GM18511 (cell line): ENCODE data around the gene IDH3B.
"Not testable (repeated sequence)": the region's sequence is repeated elsewhere in the genome, so short reads cannot be mapped to it uniquely, and the experiment has no call there.

Experiments used
- ATAC-seq: cut with Tn5 transposase; IDR thresholded peaks from one replicate; pipeline ENCODE4 v1.9.1; 2021; ENCODE audit warnings: mild to moderate bottlenecking, moderate library complexity; ENCODE audit not compliant: unreplicated experiment

IDH3B gene

DNA sequence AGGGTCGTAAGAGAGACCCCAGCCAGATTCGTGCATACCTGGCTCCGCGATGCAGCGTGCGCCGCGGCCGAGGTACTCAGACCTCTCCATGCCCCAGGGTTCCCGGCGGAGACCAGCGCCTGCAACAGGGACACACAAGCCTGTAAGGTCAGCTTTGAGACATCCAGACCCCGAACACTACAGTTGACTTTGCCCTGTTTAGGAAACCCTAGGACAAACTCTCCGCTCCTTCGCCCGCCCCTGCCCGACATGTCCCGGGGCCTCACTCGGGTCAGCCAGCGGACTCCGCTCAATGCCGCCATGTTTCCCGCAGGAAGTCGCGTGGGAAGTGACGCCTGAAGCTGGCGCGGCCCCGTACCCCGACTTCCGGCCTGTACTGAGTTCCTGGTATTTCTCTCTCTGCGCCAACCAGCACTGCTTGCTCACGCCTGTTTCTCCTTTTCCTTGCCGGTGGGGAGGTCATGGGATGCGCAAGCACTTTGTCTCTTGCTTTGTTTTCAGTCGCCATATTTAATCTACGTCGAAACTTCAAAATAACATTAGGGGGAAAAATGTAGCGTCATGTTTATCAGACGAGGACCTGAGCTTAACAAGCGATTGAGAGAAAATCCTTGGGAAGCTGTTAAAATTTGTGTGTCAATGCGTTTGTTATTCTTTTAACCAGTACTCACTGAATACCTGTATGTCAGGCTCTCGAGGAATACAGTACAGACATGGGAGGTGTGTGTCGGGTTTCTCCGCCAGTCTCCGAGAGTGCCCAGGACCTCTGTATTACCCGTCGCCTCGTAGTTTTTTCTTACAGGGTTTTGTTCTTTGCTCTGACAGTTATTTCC, at the start of gene IDH3B:
IDH3B (minus strand) TSS at position 330 of the 833 bp plus-strand sequence; CDS start at position 302, 28 bp downstream.
- peak; percentile 98 for ATAC-seq

DNA sequence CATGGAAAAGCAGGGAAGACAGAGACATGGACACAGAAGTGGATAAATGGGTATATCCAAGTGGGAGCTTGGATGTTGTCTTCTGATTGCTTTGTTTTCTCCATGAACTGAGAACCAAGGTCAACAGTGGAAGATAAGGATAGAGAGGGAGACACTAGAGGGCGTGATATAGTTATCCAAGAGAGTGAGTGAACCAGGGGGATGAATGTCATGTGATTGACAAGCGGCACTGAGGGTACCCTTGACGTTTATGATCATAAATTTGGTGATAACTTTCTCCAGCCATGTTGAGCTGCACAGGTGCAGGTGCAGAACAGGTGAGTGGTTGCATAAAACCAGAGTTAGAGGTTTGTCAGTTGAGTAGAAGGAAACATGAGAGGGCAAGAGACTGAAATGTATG, 49.3 kb upstream of the IDH3B start:
- no peak for ATAC-seq

DNA sequence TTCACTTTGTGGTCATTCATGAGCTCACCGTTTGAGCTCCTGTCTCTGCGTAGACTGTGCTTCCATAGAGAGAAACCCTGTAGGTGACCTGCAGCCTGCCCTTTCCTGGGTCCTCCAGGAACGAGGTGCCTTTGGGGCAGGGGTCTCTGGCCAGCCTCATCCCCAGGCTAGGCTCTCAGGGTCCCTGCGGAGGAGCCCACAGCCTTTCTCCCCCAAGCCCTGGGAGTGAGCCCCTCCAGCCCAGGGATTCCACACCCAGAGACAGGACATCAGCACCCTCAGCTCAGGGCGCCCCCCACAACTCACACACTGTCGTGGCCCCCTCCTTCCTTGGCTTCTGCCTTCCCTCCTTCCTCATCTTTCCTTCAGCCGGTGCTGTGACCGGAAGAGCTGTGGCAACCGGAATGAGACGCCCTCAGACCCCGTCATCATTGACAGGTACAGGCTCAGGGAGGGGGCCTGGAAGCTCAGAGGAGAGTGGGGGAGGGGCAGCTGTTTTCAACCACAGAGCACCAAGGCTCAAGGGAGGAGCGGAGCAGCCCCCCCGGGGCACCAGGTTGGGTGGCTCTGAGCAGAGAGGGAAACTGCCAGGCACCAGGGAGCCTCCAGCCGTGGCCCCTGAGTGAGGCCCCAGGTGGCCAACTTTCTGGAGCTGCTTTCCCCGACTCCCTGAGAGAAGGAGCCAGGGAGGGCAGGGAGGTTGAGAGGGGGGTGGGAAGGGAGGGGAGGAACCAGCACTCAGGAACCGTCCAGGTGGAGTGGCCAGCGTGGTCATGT, 45.4 kb upstream of the IDH3B start:
- no peak for ATAC-seq

DNA sequence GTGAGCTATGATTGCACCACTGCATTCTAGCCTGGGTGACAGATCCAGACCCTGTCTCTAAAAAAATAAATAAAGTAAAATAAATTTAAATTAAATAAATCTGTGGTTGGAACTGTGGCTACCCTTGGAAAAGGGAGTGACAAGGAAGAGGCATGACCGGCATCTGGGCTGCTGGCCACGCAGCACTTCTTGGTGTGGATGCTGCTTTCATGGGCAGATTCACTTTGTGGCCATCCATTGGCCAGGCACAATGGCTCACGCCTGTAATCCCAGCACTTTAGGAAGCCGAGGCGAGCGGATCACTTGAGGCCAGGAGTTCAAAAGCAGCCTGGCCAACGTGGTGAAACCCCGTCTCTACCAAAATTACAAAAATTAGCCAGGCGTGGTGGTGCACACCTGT, 44.6 kb upstream of the IDH3B start:
- ATAC-seq = no peak

DNA sequence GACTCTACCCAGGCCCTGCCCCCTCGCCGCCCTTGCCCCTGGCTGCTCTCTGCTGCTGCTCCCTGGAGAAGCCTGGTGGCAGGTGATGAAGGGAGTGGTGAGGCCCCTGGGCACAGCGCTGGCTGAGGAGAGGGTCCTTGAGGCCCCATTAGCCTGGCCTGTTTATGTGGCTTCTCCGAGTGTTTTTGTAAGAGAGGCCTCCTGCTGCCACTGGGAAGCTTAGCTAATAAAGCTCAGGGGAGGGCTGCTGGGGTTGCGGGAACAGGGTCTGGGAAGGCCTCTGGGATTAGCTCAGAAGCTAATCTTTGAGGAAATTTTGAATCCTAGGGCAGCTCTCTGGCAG, 44.0 kb upstream of the IDH3B start:
- ATAC-seq = no peak

DNA sequence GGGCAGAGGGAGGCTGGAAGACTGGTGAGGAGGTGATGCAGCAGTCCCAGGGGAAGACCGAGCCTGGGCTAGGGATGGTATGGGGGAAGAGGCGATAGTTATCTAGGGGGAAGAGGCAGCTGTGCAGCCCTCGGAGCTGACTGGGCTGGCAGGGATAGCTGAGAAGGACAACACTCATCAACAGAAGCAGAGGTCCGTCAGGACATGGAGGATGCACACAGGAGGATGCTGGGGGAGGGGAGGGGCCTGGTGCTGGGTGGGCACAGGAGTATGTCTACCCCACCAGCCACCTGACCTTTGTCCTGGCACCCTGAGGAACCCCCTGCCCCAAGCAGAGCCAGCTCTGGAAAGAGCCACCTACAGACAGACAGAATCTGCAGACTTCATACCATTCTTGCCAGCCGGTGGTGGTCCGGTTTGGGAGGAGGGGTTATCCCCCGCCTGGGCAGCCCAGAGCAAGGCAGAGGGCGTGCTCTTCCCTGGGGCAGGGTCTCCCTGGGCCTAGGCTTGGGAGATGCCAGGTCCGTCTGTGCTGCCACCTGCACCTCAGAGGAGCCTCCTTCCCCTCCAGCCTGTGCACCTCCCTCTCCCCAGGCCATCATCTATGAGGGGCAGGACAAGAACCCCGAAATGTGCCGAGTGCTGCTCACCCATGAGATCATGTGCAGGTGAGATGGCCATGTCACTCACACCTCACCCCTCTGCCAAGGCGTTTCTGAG, 43.5 kb upstream of the IDH3B start:
- no peak for ATAC-seq

DNA sequence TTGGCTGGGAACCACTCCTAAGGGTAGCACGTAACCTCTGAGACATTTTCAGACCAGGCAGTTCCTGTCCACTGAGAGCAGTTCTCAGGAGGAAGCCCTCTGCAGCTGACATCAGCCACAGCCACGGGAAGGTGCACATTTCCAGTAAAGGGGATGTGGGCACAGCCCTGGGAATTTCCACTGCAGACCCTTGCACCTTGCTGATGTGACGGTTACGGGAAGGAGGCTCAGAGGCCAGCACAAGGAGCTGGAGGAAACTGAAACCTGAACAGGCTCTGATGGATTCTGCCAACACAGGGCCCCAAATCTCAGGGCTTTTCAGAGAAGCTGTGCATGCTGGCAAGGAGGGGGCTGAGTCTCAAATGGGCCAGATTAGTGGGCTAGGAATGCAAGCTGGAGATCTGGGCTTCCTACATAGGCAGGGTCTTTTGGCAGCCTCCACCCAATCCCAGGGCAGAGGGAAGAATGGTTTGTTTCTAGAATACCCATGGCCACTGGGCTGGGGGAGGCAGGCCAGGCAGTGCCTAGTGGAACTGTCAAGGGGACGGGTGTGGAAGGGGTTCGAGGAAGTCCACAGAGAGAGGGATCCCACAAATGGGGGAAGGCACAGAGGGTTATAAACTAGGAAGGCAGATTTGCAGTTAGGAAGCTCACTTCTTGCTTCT, 42.8 kb upstream of the IDH3B start:
- no peak for ATAC-seq

DNA sequence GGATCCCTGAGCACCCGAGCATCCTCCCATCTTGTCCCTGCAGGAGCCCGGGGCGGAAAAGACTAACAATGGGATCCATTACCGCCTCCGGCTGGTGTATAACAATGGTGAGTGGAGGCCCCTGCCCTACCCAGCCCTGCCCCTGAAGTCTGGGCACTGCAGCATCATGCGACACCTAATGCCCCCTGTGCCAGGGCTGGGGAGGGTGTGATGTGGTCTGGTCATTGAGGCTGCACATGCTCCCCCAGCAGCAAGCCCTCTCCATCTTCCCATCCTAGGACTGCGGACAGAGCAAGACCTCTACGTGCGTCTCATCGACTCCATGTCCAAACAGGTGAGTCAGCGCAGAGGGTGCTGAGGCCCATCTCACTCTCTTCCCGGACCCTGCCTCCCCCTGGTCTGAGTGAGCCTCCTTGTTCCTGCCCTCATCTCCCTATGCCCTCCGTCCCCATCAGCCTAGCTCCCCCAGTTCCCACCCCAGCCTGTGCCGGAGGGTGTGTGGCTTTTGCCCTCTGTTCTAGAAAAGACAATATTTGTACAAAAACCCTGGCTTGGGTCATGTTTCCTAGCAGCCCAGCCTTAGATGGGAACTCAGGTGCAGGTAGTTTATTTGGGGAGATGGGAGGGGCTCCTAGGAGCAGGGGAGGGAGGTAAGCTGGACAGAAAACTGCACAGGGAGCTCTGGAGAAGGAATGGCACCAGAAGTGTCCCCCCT, 42.1 kb upstream of the IDH3B start:
- ATAC-seq = no peak

DNA sequence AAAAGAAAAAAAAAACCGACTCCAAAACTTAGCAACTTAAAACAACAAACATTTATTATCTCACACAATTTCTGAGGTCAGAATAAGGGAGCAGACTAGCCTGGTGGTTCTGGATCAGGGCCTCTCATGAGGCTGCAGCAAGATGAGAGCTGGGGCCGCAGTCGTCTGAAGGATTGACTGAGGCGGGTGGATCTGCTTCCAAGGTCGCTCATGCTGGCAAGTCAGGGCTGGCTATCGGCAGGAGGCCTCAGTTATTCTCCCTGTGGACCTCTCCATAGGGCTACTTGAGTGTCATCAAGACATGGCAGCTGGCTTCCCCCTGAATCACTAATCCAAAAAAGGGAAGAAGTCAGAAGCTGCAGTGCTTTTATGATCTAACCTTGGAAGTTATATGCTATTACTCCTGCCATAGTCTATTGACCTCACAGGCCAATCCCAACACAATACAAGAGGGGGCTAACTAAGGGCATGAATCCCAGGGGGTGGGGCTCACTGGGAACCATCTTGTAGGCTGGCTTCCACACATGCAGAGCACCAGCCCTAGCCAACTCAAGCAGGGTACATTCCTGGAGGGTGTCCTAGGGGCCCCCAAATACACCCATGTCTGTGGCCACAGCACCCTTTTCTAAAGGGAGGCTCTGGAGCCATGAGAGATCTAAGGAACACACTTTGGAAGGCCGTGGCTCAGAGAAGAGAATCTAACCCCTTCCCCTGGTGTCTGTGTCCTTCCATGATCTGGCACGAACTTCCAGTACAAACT, 39.9 kb upstream of the IDH3B start:
- ATAC-seq = no peak

DNA sequence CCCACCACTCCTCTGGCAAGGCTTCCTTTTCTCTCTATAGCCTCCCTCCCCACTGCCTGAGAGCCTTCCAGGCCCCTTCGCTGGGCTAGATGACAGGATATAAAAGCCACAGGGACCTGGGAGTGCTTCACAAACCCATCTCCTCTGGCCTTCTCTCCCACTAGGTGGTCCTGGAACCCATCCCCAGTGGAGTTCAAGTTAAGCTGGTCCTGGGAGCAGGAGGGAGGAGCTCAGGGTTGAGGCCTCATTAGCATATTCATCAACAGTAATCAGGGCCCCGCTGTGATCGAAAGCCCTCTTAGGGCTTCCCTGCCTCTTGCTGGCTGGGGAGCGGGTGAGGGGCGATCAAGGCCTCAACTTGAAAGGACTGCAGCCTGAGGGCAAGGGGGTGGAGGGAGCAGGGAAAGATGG, 37.7 kb upstream of the IDH3B start:
- ATAC-seq = no peak

DNA sequence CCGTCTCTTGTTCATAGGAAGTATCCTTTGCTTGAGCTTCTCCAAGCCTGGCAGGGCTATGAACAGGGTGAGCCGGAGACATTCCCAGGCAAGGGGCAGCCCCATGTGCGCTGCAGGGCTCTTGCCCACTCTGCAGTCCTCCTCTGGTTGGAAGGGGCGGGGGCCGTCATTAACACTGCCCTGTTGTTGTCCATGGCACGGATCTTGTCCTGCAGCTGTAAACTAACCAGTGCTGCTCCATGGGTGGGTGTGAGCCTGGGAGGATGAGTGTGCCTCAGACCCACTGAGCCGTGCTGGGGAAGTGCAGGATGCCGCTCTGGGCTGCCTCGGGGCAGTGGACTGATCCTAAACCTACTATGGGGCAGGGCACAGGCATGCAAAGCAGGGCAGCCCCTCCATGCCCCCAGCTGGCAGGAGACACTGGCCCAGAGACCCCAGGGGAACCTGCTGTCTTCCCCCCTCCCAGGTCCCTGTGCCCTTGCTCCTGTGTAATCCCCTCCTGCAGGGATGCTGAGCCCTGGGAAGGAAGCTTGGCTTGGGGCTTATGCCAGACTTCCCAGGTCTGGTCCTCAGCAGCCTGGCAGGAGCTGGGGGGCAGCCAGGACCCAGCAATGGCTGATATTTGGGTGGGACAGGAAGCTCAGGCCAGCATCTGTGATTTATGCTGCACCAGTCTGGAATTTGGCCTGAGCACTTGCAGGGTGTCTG, 37.1 kb upstream of the IDH3B start:
- ATAC-seq = no peak

DNA sequence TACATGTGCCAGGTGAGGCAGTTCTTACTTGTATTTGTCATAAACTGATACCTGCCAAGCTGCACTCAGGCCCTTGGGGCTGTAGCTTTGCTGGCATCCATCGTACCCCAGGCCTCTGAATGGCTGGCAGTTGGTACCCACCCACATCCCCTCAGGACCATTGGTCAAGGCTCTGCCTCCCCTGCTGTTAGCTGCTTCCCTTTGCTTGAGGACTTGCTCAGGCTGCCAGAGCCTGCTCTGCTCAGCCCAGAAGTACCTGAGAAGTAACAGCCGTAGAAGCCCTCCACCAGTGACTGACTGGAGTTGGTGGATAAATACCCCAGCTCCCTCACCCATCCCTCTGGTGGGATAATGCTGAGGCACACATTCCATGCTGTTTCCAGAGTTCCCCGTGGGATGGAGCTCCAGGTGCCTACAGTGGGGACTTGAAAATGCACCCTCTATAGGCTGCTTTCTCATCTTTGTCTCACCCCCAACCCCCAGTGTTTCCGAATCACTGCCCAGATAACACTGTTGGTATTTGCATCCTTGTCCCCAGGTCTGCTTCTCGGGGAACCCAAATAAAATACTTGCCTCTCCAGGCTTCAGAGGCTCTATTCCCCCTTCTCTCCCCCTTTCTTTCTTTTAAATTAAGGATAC, 35.9 kb upstream of the IDH3B start:
- ATAC-seq = no peak

DNA sequence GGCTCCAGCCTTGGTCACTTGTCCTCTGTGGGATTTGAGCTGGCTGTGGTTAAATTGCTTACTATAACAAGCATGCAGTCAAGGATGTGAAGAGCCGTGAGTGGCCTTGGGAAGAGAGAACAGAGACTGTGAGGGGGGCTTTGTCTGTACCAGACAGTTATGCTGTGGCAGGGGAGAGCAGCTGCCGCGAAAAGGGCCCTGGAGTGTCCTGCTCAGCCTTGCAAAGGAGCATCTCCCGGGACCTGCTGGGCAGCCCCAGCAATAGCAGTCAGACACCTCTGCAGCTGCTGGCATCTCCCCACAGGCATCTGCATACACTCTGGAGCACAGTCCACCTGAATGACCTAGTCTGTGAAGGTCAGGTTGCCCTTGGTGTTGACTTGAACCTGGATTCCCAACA, 34.9 kb upstream of the IDH3B start:
- no peak for ATAC-seq

DNA sequence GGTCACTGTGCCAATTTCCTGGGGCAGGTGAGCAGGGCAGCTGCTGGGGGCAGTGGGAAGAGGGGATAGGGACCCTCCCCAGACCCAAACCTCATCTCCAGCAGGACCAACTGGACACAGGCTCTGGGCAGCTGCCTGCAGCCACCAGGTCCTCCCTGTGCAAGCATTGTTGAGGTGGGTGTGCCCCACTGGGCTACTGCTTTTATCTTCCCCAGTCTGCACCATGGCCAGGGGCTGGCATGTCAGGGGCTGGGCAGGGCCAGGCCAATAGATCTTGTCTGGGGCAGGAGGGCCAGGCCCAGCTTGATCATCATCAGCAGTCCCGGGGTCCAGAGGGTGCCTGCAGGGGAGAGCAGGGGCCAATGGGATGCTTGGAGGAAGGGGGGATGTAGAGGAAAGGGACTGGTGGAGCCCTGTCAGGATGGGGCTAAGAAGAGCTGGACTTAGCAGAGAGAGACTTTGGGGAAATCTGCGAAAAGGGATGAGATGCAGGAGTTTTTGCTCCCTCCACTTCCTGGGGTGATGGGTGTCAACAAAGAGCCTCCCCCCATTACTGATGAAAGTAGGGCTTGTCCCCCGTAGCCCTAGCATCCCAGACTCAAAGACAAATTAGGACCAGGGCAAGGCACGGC, 34.3 kb upstream of the IDH3B start:
- no peak for ATAC-seq

DNA sequence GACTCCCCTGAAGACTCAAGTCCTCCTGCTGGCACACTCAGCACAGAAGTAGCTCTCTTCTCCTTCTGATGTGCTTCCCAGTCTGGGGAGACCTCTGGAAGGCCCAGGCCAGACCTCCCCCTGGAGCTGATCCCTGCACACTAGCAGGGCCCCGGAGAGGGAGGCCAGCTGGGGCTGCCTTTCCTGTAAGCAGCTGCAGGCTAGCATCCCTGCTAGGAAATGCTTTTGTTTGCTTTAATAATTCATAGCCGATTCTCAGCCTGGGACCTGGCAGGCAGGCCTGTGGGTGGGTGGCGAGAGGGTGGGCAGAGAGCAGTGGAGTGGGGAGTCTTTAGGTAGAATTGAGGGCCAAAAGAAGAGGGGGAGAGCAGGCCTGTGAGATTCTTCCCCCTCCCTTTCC, 33.8 kb upstream of the IDH3B start:
- ATAC-seq = no peak

DNA sequence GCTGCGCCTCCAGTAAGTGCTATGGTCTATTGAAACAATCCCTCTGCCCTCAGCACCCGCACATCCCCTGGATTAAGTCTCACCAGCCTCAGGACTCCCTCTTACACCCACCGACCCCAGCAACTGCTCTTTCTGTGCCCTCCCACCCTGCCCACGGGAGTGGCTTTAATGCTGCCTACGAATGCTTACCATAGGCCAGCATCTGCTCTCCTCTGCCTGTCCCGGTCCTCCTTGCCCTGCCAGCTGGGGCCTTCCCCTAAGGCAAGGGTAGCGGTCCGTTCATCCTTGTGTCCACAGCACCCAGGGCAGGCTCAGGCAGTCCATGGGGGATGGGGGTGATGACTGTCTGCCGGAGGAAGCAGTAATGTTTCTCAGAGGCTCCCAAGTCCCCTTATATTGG, 32.6 kb upstream of the IDH3B start:
- no peak for ATAC-seq

DNA sequence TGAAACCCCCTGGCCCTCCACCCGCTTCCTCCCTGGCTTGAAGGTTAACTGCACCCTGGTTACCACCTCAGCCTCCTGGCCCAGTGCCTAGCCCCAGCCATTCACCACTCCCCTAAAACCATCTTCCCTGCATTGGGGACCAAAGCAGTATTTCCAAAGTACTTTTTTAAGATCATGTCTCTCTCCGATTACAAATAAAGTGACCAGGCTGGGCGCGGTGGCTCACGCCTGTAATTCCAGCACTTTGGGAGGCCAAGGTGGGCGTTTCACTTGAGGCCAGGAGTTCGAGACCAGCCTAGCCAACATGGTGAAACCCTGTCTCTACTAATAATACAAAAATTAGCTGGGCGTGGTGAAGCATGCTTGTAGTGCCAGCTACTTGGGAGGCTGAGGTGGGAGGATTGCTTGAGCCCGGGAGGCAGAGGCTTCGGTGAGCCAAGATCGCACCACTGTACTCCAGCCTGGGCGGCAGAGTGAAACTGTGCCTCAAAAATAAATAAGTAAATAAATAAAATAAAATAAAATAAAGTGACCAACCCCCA, 32.0 kb upstream of the IDH3B start:
- ATAC-seq = not testable (repeated sequence)
